Measurements from ENCODE around the gene UBQLN4. TPM values are rescaled to one million over a fixed set of nuclear protein-coding genes. Genes with fewer than 3 reads are reported as not detected.

UBQLN4 gene
- total RNA-seq, 1 donor from 2014 or later = 61.9 TPM

DNA sequence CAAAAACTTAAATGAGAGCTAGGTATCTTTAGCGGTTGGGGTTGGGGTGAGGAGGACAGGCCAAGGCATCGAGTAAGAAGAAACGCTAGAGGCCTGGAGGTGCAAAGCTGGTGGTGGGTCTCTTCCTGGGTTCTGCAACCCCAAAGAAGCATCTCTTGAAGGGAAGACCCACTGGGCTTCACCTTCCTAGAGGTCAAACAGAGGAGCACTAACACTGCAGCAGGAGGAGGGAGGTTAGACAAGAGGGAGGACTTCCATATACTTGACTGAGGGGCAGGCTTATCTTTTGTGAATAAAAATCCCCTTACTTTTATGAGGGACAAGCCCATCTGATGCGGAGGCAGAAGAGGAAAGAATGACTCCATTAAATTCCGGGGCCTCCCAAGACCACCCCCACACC, 26.2 kb upstream of the UBQLN4 start:
- peak overlapping the region; percentile 98 for H3K4me3 Mint-ChIP-seq
- H3K9me3 Mint-ChIP-seq = no peaks in the 10 kb centered on the region
- DNase-seq (ENCODE audit: low spot score in 2 of 2, unreplicated experiment in 2 of 2) = no peak
- H3K36me3 Mint-ChIP-seq = peaks cover 20% of the 10 kb centered on the region
- peak overlapping the region; percentile 97 for H3K27ac Mint-ChIP-seq
- TF ChIP-seq, protein P1, sequence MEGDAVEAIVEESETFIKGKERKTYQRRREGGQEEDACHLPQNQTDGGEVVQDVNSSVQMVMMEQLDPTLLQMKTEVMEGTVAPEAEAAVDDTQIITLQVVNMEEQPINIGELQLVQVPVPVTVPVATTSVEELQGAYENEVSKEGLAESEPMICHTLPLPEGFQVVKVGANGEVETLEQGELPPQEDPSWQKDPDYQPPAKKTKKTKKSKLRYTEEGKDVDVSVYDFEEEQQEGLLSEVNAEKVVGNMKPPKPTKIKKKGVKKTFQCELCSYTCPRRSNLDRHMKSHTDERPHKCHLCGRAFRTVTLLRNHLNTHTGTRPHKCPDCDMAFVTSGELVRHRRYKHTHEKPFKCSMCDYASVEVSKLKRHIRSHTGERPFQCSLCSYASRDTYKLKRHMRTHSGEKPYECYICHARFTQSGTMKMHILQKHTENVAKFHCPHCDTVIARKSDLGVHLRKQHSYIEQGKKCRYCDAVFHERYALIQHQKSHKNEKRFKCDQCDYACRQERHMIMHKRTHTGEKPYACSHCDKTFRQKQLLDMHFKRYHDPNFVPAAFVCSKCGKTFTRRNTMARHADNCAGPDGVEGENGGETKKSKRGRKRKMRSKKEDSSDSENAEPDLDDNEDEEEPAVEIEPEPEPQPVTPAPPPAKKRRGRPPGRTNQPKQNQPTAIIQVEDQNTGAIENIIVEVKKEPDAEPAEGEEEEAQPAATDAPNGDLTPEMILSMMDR (IDR thresholded peaks at IDR 0.05; ENCODE audit: unreplicated experiment) = no peak
- H3K4me1 Mint-ChIP-seq = peaks cover 61% of the 10 kb centered on the region
- no peaks in the 10 kb centered on the region for H3K27me3 Mint-ChIP-seq (ENCODE audit: low read depth)

DNA sequence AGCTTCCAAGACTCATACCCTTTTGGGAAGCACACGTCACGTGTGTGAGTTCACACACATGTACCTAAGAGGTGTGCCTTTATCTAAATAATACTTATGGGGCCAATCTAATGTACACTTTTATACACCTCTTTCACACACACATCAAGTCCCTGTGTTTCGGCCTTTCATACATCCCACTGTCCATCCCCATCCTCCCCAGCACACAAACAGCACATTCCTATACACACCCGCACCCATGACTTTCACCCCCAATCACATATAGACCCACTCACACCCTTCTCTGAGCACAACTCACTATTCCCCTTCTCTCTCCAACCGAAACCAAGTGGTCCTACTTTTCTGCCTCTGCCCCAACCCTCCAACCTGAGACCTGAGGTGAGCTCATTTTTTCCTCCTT, 25.1 kb upstream of the UBQLN4 start:
- H3K9me3 Mint-ChIP-seq = no peaks in the 10 kb centered on the region
- H3K27me3 Mint-ChIP-seq (ENCODE audit: low read depth) = no peaks in the 10 kb centered on the region
- peaks cover 21% of the 10 kb centered on the region for H3K36me3 Mint-ChIP-seq
- H3K4me1 Mint-ChIP-seq = peaks cover 58% of the 10 kb centered on the region
- H3K4me3 Mint-ChIP-seq = peak overlapping the region; percentile 98
- H3K27ac Mint-ChIP-seq = peak overlapping the region; percentile 97
- TF ChIP-seq, protein P1 (IDR thresholded peaks at IDR 0.05; ENCODE audit: unreplicated experiment) = no peak
- DNase-seq (ENCODE audit: low spot score in 2 of 2, unreplicated experiment in 2 of 2) = no peak

DNA sequence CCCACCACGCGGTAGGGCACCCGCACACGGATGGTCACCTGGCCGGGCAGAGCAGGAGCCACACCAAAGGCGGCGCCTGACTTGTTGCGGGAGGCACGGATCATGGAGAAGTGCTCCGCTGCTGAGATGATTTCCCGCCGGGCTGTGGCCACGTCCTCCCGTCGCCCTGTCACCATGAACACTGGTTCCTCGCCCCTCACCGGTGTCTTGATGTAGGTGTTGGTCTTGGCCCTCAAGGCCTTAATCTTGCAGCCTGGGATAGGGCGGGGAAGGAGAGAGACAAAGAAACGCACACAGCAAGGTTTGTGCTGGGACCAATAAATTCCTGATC, 23.8 kb upstream of the UBQLN4 start:
- peak overlapping the region; percentile 40 for H3K27ac Mint-ChIP-seq

DNA sequence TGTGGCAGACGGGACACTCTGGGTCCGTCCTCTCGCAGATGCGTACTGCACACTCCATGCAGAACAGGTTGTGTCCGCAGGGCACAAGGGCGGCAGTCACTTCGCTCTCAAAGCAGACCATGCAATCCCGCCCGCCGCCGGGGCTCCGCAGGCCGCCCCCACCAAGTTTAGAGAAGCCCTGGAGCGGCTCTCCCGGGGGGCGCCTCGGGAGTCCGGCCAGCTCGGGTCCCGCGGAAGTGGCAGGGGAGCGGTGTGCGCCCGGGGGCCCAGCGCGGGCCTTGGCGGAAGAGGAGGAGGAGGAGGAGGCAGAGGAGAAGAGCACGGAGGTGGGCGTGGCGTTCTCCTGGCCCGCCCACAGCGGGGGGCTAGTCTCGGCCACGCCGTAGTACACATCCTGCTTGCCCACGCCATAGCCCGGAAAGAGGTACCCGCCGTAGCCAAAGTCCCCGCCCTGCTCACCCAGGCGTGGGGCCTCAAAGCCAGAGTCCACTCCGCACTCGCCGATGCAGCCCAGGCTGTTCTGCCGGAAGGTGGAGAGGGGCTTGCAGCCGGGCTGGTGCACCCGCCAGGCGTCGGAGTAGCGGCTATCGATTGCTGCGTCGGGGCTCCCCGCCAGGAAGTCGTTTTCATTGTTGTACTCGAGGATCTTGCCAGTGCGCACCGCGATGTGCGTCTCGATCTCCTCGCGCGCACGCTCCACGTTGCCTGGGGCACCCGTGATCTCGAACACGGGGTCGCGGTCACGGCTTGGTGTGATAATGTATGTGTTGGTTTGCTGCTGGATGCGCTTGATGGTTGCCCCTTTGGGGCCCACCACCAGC, 23.2 kb upstream of the UBQLN4 start:
- Mint-ChIP-seq H3K4me3 (no peak overlapping the region), H3K36me3 (peaks cover 21% of the 10 kb centered on the region), H3K27ac (peak overlapping the region; percentile 40), H3K27me3 (ENCODE audit: low read depth) (no peaks in the 10 kb centered on the region), H3K4me1 (peaks cover 69% of the 10 kb centered on the region), H3K9me3 (no peaks in the 10 kb centered on the region)
- TF ChIP-seq, protein P1 (IDR thresholded peaks at IDR 0.05; ENCODE audit: unreplicated experiment) = no peak
- DNase-seq (ENCODE audit: low spot score in 2 of 2, unreplicated experiment in 2 of 2) = no peak

More for the DNA sequence above, 23.8 kb upstream of the UBQLN4 start:
- H3K4me1 Mint-ChIP-seq = peaks cover 64% of the 10 kb centered on the region
- no peak overlapping the region for H3K4me3 Mint-ChIP-seq
- no peaks in the 10 kb centered on the region for H3K27me3 Mint-ChIP-seq (ENCODE audit: low read depth)
- TF ChIP-seq, protein P1 (IDR thresholded peaks at IDR 0.05; ENCODE audit: unreplicated experiment) = no peak
- no peaks in the 10 kb centered on the region for H3K9me3 Mint-ChIP-seq
- H3K36me3 Mint-ChIP-seq = peaks cover 21% of the 10 kb centered on the region
- DNase-seq (ENCODE audit: low spot score in 2 of 2, unreplicated experiment in 2 of 2) = no peak

DNA sequence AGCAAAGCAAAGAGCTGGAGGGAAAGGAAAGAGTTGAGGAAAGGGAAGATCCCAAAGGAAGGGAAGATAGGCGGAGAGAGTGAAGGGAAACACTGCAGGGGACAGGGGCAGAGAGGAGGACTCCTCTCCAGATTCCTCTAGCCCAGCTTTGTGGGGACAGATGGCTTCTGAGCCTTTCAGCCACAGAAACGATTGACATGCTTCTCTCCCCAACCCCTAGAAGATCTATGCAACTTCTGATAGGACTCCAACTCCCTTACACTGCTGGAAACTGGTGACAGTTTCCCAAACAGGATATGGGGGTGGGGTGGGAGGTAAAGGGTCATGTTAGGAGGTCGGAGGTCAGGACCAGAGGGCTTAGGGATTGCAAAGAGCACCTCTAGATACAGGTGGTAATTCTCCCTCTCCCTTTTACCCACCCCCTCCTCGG, 22.2 kb upstream of the UBQLN4 start:
- TF ChIP-seq, protein P1 (IDR thresholded peaks at IDR 0.05; ENCODE audit: unreplicated experiment) = no peak
- peaks cover 70% of the 10 kb centered on the region for H3K4me1 Mint-ChIP-seq
- H3K27ac Mint-ChIP-seq = peak overlapping the region; percentile 79
- no peaks in the 10 kb centered on the region for H3K9me3 Mint-ChIP-seq
- no peaks in the 10 kb centered on the region for H3K27me3 Mint-ChIP-seq (ENCODE audit: low read depth)
- no peak for DNase-seq (ENCODE audit: low spot score in 2 of 2, unreplicated experiment in 2 of 2)
- no peak overlapping the region for H3K4me3 Mint-ChIP-seq
- H3K36me3 Mint-ChIP-seq = peaks cover 21% of the 10 kb centered on the region
